ENCODE measurements around the gene LAIR1.
"Not testable (repeated sequence)": the region's sequence is repeated elsewhere in the genome, so short reads cannot be mapped to it uniquely, and the experiment has no call there.

LAIR1 gene

DNA sequence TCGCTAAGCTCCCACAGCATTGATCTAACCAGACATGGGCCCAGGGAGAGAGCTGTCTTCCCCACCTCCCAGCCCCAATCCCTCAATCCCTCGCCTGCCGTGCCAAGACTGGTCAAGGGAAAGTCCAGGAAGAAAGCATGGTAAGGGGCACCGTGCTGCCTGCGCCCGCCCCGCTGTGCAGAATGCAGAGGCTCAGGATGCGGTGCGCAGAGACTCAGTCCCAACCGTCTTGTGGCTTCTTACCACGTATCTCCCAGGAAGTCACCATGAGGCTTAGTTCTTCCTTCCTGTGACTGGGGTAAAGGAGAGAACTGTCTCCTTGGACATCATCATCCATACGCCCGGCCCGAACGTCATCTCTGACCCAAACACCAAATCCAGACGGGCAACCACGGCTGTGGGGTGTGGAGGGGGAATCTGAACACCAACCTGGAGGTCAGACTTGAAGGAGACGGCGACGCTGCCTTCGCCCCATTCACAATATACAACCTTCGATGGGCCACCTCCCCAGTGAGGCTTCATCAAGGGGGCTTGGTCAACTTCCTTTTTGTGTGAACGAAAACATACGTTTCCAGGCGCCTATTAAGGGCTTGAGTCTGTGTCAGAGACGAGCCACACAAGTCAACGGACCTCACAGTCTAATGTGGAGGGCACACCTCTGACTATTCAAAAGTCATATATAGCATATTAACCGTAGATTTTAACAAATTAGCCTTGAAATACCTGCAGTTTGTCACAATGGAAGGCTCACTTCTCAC is 10.6 kb upstream of the LAIR1 start:
- not testable (repeated sequence) for DNase-seq

DNA sequence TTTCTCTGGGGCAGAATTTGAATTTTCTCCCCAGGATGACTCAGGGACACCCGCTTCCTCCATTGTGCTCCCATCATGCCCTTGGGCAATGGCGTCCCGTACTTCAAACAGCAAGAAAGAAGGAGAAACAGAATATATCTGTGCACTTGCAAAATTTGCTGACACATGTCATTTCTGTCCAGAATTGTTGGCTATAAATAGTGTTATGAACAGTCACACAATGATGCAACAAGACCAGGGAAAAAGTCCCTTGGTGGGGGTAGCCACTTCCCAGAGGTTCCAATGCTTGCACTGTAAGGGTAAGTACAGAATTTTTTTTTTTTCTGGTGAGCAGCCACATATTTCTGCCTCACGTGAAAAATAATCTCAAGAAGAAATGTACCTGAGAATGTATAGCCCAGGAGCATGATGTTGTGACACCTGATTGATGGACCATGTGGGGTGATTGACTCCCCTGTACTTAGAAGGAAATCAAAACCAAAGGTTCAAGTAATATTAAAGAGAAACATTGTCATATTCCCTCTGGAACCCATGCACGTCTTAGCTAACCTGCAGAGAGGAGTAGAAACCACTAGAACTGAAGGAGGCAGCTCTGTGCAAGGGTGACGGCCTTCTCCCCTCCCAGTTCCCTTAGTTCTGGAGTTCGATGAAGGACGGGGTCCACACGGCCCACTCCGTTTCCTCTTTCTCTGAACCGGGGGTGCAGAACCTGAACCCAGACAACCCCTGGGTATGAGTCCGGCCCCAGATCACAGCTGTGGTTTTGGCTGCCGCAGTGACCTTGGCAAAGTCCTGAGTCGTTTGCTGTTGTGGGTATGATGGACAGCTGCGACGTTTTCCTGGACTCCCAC is 9.3 kb upstream of the LAIR1 start:
- peak; percentile 74 for DNase-seq

DNA sequence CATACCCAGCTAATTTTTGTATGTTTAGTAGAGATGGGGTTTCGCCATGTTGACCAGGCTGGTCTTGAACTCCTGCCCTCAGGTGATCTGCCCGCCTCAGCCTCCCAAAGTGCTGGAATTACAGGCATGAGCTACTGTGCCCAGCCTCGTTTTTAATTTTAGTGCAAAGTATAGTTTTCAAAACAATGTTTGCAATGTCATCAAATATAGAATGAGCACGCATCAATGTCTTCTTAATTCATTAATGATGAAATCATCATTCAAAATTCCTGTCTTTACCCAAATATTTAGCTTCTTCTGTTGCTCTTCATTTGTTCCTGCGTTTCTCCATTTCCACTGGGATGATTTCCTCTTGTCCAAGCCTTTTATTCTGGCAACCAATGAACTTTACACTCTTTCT is 6.7 kb upstream of the LAIR1 start:
- not testable (repeated sequence) for DNase-seq

DNA sequence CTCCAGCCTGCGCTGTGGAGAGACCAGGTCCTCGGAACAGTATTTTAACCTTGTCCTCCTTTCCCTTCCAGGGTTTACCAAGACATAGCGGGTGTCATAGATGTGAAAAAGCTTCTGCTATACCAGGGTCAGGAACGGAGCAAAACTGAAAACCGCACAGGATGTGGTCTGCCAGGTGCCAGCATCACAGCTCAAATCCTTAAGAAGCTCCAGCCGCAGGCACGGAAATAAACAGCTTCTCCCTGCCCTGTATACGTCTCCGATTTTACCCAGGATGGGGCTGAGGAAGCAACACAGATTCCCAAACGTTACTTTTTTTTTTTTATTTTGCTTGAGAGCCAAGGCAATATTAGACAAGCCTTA is 5.7 kb upstream of the LAIR1 start:
- DNase-seq = peak; percentile 56

DNA sequence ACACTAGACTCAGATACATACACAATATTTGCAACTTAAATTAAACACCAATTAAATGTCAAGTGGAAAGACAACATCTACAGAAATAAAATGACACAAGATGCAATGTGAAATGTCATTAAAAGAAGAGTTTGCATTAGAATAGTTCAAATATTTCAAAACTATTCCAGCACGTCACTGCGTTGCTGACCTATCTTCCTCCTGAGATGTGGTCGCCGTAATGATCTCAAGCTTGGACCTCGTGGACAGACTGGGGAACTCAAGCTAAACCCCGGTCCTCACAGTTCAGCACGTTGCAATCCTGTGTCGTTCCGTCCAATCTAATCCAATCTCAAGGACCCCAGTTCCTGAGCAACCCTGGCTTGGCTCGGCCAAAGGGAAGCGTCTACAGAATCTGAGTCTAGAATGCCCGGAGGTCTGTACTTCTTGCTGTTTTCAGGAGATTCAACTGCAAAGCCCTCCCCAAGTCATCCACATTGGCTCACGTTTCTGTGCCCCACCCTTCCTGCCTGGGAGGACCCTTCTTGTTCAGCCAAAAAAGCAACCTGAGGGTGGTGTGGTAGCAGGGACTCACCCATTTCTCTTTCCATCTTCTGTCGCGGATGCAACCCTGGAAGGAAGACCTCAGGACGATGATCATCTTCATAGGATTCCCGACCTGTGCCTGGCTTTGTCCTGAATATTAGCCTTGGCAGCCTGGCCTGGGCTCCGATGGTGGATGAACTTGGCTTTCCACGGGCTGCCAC is 5.1 kb upstream of the LAIR1 start:
- DNase-seq = not testable (repeated sequence)

DNA sequence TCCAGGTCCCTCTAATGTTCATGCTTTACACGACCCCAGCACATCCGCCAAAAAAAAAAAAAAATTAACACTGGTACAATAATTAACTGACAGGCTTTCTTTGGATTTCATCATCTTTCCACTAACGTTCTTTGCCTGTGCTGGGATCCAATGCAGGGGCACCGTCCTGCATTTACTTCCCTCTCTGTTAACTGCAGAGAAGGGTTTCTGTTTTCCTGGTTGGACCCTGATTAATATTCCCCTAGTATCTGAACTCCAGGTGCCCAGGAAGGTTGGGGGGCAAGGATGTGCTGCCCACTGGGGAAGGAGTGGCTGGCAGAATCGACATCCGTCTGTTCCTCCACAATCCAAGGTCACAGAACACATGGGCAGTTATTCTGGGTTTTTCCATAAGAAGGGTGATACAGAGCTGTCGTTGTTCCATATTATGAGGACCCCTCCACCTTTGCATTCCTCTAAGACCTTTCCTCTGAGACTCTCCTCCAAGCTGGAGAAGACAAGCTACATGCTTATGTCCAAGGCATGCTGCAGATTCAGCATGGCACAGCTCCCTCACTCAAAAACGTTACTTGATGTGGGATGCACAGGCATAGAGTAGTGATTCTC is 4.5 kb upstream of the LAIR1 start:
- DNase-seq = peak; percentile 94

DNA sequence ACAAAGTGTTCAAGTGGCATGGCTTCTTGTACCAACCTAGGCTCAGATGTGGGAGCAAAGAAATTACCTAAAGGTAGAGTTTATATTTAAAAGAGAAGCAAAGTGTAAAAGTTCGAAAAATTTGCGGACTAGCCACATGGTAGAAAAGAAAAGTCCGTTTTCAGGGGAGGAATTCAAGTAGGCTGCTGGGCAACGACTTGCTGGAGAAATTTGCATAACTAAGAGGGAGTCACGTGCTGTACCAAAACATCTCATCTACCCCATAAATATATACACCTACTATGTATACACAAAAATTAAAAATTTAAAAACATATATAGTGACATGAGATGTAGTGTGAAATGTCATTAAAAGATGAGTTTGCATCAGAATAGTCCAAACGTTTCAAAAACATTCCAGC is 2.1 kb upstream of the LAIR1 start:
- no peak for DNase-seq

DNA sequence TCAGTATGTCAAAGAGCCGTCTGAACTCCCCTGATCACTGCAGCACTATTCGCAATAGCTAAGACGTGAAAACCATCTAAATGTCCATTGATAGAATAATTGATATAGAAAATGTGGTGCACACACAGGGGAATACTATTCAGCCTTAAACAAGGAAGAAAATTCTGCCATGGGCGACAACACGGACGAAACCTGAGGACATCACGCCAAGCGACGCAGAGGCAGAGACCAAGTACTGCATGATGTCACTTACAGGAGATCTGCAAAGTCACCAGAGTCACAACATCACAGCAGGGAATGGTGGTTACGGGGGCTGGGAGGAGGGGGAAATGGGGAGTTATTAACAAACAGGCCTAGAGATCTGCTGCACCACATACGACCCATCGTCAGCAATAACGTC is 1.1 kb upstream of the LAIR1 start:
- DNase-seq = not testable (repeated sequence)

DNA sequence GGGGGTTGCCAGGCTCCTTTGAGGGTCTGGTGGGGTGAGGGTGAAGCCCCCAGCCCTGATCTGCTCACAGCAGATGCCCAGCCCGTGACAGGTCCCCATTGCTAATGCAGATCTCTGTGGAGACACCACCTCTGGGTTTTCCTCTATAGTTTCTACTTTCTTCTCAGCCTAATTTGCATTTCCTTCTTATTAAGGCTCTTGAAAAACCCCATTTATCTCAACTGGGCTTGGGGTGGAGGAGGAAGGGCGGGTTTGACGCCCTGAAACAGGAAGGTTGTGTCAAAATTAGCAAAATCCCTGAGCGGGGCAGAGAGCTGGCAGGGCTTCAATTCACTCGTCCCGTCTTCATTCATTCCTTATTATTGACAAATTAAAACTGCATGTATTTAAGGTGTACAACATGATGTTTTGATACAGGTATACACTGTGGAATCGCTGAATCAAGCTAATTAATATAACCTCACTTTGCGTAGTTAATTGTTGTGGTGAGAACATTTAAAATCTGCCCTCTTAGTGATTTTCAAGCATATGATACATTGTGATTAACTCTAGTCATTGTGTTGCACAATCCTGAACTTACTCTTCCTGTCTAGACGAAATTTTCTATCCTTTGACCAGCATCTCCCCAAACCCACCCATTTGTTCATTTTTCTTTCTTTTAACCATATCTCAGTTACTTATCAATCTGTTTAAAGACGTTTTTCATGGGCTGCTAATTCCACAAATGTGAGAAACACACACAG is 2.9 kb downstream of the LAIR1 start:
- DNase-seq = peak; percentile 39

DNA sequence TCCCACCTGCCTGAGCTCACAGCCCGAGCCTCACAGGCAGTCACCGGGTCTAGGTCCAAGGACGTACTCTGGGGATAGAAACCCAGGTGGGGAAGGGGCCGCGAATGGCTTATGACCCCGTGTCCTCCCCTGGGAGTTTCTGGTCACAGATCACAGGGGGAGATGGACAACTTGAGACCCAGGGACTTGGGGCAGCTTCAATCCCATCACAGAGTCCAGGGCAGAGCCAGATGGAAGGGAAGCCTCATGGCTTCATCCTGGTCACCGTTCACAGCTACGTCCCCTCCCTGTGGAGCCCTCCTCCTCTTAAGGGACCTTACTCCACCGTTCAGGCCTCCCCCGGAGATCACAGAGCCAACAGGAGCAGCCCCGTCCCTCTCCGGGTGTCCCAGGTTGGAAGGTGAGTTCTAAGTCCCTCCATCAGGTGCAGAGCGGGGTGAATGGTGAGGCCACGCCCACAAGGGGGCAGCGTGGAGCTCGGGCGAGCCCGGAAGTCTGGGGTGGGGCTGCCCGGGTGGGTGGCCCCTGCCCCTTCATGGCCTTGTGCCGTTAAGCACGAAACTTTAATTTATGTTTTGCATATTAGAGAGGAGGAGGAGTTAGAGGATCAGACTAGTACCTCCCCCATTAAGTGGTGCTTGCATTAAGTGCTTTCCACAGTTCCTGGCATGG is 5.4 kb downstream of the LAIR1 start:
- DNase-seq = not testable (repeated sequence)

DNA sequence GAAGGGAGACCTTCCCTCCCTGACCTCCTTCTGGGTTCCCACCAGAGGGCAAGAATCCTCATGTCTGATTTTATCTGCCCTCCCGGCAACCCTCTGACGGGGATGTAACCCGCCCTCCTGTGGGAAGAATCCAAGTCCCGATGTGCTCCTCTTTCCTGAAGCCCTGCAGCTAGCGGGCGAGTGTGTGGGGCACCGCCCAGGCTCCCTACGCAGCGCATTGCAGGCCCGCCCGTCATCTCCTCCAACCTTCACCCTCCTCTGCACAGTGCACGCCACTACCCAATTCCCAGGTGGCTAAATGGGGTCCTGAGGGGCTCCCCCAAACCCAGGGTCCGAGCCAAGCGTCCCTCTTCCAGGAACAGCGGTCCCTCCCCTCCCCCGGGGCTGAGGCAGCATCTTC is 7.3 kb downstream of the LAIR1 start:
- no peak for DNase-seq

DNA sequence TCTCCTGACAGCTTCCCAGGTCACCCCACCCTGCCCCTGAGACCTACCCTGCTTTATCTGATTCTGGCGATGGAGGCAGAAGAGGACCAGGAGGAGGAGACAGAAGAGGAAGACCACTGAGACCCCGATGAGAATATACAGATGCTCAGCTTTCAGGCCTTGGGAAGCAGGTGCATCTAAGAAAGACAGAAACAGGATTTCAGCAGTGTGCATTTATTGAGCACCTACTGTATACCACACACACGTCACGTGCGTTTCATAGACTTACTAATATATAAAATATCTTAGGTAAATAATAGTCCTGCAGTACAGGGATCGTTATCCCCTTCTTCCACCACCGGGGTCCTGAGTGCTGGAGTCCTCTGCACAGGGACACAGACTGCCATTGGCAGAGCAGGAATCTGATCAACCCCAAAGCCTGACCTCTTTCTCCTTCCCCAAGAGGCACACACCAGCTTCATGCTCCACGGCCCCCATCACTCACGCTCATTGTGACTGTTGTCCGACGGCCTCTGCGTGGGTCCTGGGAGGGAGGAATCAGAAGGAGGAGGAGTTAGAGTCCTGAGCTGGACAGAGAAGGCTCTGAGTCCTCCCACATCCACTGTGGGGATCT is 8.2 kb downstream of the LAIR1 start:
- no peak for DNase-seq

DNA sequence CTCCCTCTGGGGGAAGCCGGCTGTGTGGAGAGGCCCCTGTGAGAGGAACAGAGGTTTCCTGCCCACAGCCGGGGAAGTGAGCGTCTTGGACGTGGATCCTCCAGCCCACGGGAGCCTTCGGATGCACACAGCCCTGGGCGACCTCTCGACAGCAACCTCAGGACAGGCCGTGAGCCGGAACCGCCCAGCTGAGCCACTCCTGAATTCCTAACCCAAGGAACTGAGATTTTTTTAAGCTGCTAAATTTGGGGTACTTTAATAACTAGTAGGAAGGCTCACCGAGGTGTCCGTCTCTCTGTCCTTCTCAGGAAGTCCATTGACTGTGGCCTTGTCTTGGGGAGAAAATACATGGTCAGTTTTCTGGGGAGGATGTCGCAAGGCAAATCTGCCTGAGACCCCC is 9.1 kb downstream of the LAIR1 start:
- no peak for DNase-seq

DNA sequence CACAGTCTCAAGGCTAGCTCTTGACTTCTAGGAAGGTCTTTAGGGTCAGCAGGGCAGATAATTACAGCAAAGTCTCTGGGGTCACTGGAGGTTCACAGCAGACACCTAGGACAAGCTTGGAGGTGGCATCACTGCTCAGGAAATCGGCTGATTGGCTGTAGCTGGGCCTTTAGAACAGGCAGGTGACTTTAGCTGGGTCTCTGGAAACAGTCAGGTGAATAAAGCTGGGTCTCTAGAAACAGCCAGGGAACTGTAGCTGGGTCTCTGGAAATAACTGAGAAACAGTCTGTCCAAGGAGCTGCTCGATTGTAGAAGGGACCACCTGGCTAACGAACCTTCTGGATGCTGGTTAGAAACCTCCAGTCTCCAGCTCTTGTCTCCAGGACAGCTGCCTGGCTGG is 10.0 kb downstream of the LAIR1 start:
- DNase-seq = no peak

DNA sequence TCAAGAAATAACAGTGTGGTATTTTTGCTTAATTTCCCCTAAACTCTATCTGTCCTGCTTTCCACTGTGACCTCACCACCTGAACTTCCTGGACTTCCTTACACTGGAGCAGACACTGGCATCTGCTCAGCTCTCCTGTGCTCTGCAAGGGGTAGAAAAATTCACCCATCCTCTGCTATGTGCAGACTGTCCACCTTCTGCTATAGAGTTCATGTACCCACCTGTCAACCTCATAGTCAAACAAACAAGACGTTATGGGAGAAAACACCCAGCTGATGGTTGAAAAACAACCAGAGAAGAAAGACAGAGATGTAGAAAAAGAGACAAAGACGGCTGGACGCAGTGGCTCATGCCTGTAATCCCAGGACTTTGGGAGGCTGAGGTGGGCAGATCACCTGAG is 12.2 kb downstream of the LAIR1 start:
- no peak for DNase-seq

DNA sequence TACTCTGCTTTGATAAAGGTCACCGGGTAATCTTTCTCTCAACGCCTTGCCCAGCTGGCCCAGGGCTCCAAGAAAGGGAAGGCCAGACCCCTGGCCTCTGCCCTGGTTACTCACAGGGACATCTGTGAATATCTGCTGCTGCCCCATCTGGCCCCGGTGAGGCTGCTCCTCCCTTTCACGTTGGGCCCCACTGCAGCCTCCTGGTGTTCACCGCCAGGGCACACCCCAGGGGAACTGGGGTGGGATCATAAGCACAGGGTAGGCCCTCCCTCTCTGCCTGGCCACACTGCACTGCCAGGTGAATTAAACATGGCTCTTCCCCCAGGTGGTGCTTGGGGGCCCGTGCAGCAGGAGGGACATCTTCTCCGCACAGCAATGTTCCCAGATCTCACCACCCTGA is 12.7 kb downstream of the LAIR1 start:
- DNase-seq = no peak

DNA sequence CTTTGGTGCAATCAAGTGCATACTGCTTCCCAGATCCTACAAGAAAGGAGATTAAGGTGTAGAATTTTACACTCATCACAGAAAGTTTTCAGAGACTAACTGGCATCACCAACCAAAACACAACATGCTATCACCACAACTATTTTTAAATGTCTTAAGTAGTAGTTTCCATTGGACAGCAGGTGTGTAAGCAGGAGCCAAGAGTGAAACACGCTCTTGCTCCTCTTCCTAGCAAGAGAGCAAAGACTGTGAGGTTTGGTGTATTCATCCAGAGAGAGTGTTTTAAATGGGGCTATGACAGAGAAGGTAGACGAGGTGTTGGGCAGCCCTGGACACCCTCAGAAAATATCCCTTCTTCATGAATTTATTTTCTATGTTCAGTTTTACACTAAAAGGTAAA is 13.3 kb downstream of the LAIR1 start:
- no peak for DNase-seq

DNA sequence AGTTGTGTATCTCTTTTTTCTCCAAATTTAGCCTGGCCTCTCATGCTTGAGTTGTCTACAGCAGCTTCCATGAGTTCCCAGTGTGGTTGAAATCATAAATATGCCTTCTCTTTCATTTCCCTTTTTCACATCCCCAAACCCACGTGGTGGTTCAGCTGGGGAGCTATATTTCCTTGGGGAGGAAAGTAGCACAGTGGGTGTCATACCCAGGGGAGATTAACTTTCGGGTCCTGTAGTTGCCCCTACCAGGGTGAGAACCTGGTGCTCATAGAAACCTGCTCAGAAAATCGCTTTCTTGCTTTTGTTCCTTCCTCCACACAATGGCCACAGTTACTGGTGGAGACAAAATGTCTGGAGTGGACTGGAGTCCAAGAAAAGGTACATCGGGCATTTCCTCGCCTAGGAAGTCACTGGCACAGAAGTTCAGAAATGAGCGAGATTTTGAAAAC is 18.8 kb downstream of the LAIR1 start:
- no peak for DNase-seq

DNA sequence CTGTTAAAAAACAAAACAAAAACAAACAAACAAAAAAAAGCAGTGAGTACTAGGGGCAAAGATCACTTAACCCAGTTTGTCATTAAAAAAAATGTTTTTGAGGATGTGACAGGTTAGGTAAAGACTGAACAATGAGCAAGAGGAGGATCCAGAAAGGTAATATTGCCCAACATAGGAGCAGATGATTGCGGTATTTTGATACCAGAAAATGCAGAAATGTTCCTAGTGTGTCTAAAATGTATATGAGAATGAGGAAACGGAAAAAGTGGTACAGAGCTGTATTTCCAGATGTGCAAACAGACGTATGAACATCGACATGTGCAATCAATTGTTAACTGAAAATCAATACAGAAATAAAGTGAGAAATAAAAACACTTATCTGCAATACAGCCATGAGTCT is 20.9 kb downstream of the LAIR1 start:
- DNase-seq = no peak

DNA sequence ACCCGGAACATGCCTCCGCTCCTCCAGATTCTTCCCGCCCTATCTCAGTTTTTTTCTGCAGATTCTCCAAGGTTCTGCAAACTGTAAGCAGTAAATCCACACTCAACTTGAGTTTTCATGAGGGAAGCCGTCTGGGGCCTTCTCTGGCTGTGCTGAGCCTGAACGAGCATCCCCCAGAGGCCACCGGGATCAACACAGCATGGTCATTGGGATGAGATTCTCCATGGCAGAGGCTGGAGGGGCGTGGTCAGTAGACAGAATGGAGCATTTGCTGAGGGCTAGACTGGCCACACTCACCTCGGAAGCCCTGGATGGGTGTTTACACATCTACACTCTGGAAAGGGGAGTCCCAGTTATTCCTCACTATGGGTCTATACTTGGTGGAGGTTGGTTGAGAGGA is 23.4 kb downstream of the LAIR1 start:
- no peak for DNase-seq

DNA sequence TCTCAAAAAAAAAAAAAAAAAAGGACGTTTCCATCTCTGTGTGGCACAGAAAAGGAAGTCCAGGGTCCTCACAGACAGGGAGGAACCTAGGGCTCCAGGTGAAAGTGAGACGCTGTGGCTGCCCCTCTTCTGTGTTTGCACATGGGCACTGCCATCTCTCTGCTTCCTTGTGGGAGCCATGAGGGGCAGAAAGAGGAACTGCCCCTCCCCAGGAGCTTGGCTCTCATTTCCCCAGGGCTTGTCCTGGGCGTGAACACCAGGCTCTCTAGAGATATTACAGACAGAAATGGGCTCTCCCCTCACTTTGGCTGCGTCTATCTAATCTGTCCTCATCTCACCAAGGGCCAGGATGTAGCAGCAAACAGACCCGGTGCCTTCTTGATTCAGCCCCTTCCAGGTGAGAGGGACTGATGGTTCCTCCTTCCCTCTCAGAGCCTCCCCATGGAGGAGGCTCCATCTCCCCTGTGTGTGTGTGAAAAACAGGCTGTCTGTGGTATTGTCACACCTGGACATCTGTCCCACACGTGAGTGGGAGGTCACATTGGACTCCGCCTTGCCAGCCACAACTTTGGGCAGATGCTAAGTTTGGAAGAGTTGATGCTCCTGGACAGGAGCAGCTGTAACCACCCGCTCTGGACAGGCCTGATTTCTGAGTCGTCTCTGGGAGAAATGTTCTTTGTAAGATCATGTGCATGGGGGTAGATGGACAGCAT is 24.9 kb downstream of the LAIR1 start:
- DNase-seq = peak; percentile 53

Measured in OCI-M1 (cell line).